Testis (tissue), 2 donors: ENCODE data around the gene PSMA2.

Experiments used
- POLR2A ChIP-seq: fragments of 450-650 bp; IDR thresholded peaks from one replicate; pipeline ENCODE4 v1.6.1; 2017; ENCODE audit warnings: antibody characterized with exemption, mild to moderate bottlenecking, moderate library complexity
- TF ChIP-seq, protein P1 (sequence below), 3 experiments: fragments of 450-650 bp in 2 of 3; fragments of 200-600 bp in 1 of 3; sonication (generic) in 1 of 3; IDR thresholded peaks; one replicate each; pipeline ENCODE4 v1.5.1; 2016 to 2019; ENCODE audit warnings: antibody characterized with exemption in 3 of 3, mild to moderate bottlenecking in 2 of 3, moderate library complexity in 1 of 3

DNA sequence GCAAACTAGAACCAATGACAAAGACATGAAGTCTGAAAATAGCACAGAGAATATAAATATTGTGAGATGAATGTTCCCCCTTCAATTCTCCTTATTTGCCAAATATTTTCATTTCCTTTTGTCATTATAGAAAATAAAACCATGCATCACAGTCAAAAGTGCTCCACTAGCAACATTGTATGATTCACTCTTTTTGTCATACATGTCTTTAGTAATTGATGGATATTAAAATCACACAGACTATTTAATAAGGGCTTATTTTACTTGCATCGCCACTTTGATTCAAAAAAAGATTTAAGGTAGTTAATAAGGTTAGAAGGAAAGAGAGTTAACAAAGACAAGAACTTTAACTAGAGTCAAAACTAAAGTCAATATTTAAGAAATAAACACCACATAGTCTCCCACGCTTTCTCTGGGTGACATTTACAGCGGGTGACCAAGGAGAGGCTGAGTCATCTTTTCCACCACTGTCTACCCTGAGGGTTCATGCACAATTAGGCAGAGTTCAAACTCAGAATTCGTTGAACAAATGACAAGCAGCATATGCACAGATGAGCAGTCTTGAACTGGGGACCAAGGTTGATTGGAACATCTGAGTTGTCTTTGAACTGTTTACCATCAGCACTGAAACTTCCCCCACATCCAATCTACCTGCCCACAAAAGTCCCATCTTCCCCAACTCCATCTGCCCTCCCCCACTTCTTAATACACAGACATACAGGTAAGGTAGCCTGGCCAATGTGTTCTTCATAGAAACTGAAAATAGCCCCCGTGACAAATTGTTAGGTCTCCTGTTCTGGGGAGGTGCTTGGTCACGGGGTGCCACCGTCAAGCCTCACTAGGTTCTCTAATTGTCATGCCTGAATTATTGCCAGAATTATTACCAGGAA, 62.6 kb downstream of the PSMA2 start:
- TF ChIP-seq, protein P1, sequence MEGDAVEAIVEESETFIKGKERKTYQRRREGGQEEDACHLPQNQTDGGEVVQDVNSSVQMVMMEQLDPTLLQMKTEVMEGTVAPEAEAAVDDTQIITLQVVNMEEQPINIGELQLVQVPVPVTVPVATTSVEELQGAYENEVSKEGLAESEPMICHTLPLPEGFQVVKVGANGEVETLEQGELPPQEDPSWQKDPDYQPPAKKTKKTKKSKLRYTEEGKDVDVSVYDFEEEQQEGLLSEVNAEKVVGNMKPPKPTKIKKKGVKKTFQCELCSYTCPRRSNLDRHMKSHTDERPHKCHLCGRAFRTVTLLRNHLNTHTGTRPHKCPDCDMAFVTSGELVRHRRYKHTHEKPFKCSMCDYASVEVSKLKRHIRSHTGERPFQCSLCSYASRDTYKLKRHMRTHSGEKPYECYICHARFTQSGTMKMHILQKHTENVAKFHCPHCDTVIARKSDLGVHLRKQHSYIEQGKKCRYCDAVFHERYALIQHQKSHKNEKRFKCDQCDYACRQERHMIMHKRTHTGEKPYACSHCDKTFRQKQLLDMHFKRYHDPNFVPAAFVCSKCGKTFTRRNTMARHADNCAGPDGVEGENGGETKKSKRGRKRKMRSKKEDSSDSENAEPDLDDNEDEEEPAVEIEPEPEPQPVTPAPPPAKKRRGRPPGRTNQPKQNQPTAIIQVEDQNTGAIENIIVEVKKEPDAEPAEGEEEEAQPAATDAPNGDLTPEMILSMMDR (IDR thresholded peaks at IDR 0.05), result no peak
- TF ChIP-seq POLR2A, result no peak
